ENCODE measurements around the gene ARHGEF38. TPM values are rescaled to one million over a fixed set of nuclear protein-coding genes. Genes with fewer than 3 reads are reported as not detected.

ARHGEF38 gene
- total RNA-seq, 1 donor from 2014 or later, result 20.6 TPM

DNA sequence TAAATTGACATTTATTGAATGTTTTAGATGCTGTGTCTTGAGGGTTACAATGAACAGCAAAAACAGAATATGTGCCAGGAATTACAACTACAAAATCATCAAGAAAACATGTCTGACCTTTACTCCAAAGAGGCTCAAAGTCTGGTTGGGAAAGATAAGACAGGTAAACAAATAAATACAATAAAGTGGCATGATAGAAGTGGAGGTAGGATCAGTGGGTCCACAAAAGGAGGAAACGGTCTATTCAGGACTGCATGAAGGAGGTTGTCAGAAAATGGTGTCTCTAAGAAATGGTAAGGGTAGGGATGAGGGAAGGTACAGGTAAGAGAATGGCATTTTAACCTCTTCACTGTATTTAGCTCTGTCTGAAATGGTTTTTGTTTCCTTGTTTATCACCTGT lies 3.8 kb downstream of the ARHGEF38 start:
- TF ChIP-seq CTCF (IDR thresholded peaks at IDR 0.05), result no peak
- no peak for ATAC-seq
- Histone ChIP-seq H3K27ac (no peak overlapping the region), H3K4me1 (peaks cover 3% of the 10 kb centered on the region), H3K9me3 (no peaks in the 10 kb centered on the region), H3K4me3 (peak overlapping the region; percentile 37), H3K36me3 (no peaks in the 10 kb centered on the region), H3K27me3 (ENCODE audit: low read depth) (no peaks in the 10 kb centered on the region)
- intact Hi-C loops (cut with DNase I), result no loop called here
- no peak for DNase-seq

GRCh38 chr4:105558277-105558676 lies 5.9 kb downstream of the ARHGEF38 start:
- Histone ChIP-seq H3K9me3 (no peaks in the 10 kb centered on the region), H3K27me3 (ENCODE audit: low read depth) (no peaks in the 10 kb centered on the region), H3K36me3 (no peaks in the 10 kb centered on the region), H3K4me3 (no peak overlapping the region), H3K4me1 (no peaks in the 10 kb centered on the region), H3K27ac (no peak overlapping the region)
- DNase-seq (no peak), ATAC-seq (no peak)
- TF ChIP-seq CTCF (IDR thresholded peaks at IDR 0.05), result no peak
- intact Hi-C loops (cut with DNase I), result no loop called here

GRCh38 chr4:105560421-105560848 lies 8.0 kb downstream of the ARHGEF38 start:
- DNase-seq, result no peak
- TF ChIP-seq CTCF (IDR thresholded peaks at IDR 0.05), result no peak
- Histone ChIP-seq H3K36me3 (no peaks in the 10 kb centered on the region), H3K27me3 (ENCODE audit: low read depth) (no peaks in the 10 kb centered on the region), H3K27ac (no peak overlapping the region), H3K4me3 (no peak overlapping the region), H3K4me1 (no peaks in the 10 kb centered on the region), H3K9me3 (no peaks in the 10 kb centered on the region)
- peak in 1 of 2 donors; percentile 29 for ATAC-seq
- intact Hi-C loops (cut with DNase I), result no loop called here

GRCh38 chr4:105563352-105563751 lies 10.9 kb downstream of the ARHGEF38 start:
- no peak overlapping the region for H3K4me3 ChIP-seq
- H3K9me3 ChIP-seq, result no peaks in the 10 kb centered on the region
- H3K4me1 ChIP-seq, result no peaks in the 10 kb centered on the region
- no peak for TF ChIP-seq CTCF (IDR thresholded peaks at IDR 0.05)
- H3K27ac ChIP-seq, result no peak overlapping the region
- H3K36me3 ChIP-seq, result no peaks in the 10 kb centered on the region
- H3K27me3 ChIP-seq (ENCODE audit: low read depth), result no peaks in the 10 kb centered on the region
- intact Hi-C loops (cut with DNase I), result no loop called here
- DNase-seq (no peak), ATAC-seq (peak in 1 of 2 donors; percentile 68)

DNA sequence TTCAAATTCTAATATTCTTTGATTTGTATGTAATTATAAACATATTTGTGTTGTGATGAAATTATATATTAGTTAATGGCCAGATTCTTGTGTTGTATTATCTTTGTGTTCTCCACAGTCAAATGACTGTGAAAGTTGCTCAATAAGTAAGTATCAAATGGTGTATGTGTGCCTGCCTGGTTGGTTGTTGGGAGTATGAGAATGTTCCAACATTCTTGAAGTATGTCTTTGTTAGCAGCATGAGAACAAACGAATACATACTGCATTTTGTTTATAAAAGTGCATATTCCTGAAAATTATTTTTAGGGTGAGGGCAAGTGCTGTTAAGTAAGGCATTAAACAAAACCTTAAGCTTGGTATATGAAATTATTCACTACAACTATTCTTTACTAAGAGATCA lies 16.2 kb downstream of the ARHGEF38 start:
- no peak for DNase-seq
- intact Hi-C loops (cut with DNase I), result no loop called here
- Histone ChIP-seq H3K4me3 (no peak overlapping the region), H3K9me3 (no peaks in the 10 kb centered on the region), H3K4me1 (no peaks in the 10 kb centered on the region), H3K36me3 (no peaks in the 10 kb centered on the region), H3K27ac (no peak overlapping the region), H3K27me3 (ENCODE audit: low read depth) (no peaks in the 10 kb centered on the region)
- TF ChIP-seq CTCF (IDR thresholded peaks at IDR 0.05), result no peak
- ATAC-seq, result no peak
